Liver (tissue), 9 donors: ENCODE measurements around the gene MTHFD1. TPM values are rescaled to one million over a fixed set of nuclear protein-coding genes. Genes with fewer than 3 reads are reported as not detected.

Source experiments
- DNase-seq: peaks from one replicate; pipeline ENCODE4 v3.0.0-alpha.2; 2017; ENCODE audit warnings: low spot score
- H3K27ac ChIP-seq, 2 donors: one replicate each; pipeline ENCODE4 v1.7.0; 2013; ENCODE audit warnings: inconsistent platforms in 2 of 2, low read length in 2 of 2, control low read depth in 1 of 2, low read depth in 1 of 2, mild to moderate bottlenecking in 1 of 2
- H3K27me3 ChIP-seq, 4 donors: one replicate each; pipeline versions ENCODE4 v1.6.1 to v1.7.0; 2013; ENCODE audit warnings: low read length in 3 of 4, inconsistent platforms in 1 of 4, mild to moderate bottlenecking in 1 of 4, moderate library complexity in 1 of 4; ENCODE audit not compliant: control insufficient read depth in 4 of 4, insufficient read depth in 4 of 4
- H3K36me3 ChIP-seq, 4 donors: one replicate each; pipeline versions ENCODE4 v1.6.1 to v1.7.0; 2013; ENCODE audit warnings: low read length in 3 of 4, mild to moderate bottlenecking in 3 of 4, low read depth in 1 of 4, moderate library complexity in 1 of 4; ENCODE audit not compliant: control insufficient read depth in 4 of 4, insufficient read depth in 3 of 4
- H3K4me1 ChIP-seq, 4 donors: one replicate each; pipeline versions ENCODE4 v1.6.1 to v1.7.0; 2013; ENCODE audit warnings: low read length in 3 of 4, mild to moderate bottlenecking in 3 of 4, moderate library complexity in 1 of 4; ENCODE audit not compliant: control insufficient read depth in 4 of 4, insufficient read depth in 4 of 4
- H3K4me3 ChIP-seq, 3 donors: one replicate each; pipeline versions ENCODE4 v1.6.1 to v1.7.0; 2013; ENCODE audit warnings: low read length in 3 of 3, control low read depth in 1 of 3, low read depth in 1 of 3, mild to moderate bottlenecking in 1 of 3
- H3K9ac ChIP-seq, 2 donors: one replicate each; pipeline ENCODE4 v1.7.0; 2013; ENCODE audit warnings: low read length in 2 of 2, mild to moderate bottlenecking in 2 of 2, moderate library complexity in 2 of 2, control low read depth in 1 of 2, low read depth in 1 of 2
- H3K9me3 ChIP-seq, 4 donors: one replicate each; pipeline versions ENCODE4 v1.6.1 to v1.7.0; 2013; ENCODE audit warnings: low read length in 3 of 4; ENCODE audit not compliant: control insufficient read depth in 4 of 4
- CTCF ChIP-seq: fragments of 150-350 bp; IDR thresholded peaks from 2 replicates; pipeline ENCODE4 v1.5.1; 2017; ENCODE audit warnings: improper control_type of control experiment, low read depth, low read length; ENCODE audit not compliant: missing input control
- FOXA1 ChIP-seq: IDR thresholded peaks from 2 replicates; pipeline ENCODE4 v1.6.1; 2016; ENCODE audit warnings: antibody characterized with exemption
- FOXA2 ChIP-seq: IDR thresholded peaks from 2 replicates; pipeline ENCODE4 v1.6.1; 2016; ENCODE audit warnings: antibody characterized with exemption
- HNF4A ChIP-seq, 2 donors: conservative IDR thresholded peaks; 2 replicates each; pipeline ENCODE4 v1.6.1; 2016; ENCODE audit warnings: antibody characterized with exemption in 2 of 2, mild to moderate bottlenecking in 2 of 2
- HNF4G ChIP-seq: IDR thresholded peaks from 2 replicates; pipeline ENCODE4 v1.6.1; 2016; ENCODE audit warnings: antibody characterized with exemption
- JUND ChIP-seq, 2 donors: IDR thresholded peaks; 2 replicates each; pipeline ENCODE4 v1.6.1; 2016; ENCODE audit warnings: antibody characterized with exemption in 2 of 2
- NR2F2 ChIP-seq: IDR thresholded peaks from 2 replicates; pipeline ENCODE4 v1.6.1; 2016; ENCODE audit warnings: antibody characterized with exemption
- RAD21 ChIP-seq, 2 donors: IDR thresholded peaks; 2 replicates each; pipeline ENCODE4 v1.6.1; 2016; ENCODE audit warnings: antibody characterized with exemption in 2 of 2, mild to moderate bottlenecking in 2 of 2
- REST ChIP-seq: IDR thresholded peaks from 2 replicates; pipeline ENCODE4 v1.6.1; 2016; ENCODE audit warnings: antibody characterized with exemption, mild to moderate bottlenecking
- TAF1 ChIP-seq: conservative IDR thresholded peaks from 2 replicates; pipeline ENCODE4 v1.6.1; 2016; ENCODE audit warnings: antibody characterized with exemption, mild to moderate bottlenecking
- YY1 ChIP-seq: IDR thresholded peaks from 2 replicates; pipeline ENCODE4 v1.6.1; 2016; ENCODE audit warnings: antibody characterized with exemption, mild to moderate bottlenecking
- ZBTB33 ChIP-seq: IDR thresholded peaks from 2 replicates; pipeline ENCODE4 v1.6.1; 2016; ENCODE audit warnings: antibody characterized with exemption
- WGBS: extraction: QIAGEN DNeasy Blood & Tissue Kit; methylation state at CpG from one replicate; pipeline ENCODE4 v1.1.7; 2013; 5-methylcytosine and 5-hydroxymethylcytosine counted together
- polyA plus RNA-seq, 2 donors: library from polyadenylated mRNA; stranded (reverse) in 1 of 2; unstranded in 1 of 2; fragments of 200-250 nt in 1 of 2; fragments of >200 nt in 1 of 2; fragmentation: Nextera tagmentation in 1 of 2; extraction: Ambion mirVana in 1 of 2; gene quantifications; one replicate each; pipeline versions ENCODE4 v1.2.1 to v1.2.3, GENCODE V29; 2013 to 2015
- total RNA-seq, 2 donors: library from RNA; depleted of rRNA; stranded (reverse); fragments of >200 nt; gene quantifications; one replicate each; pipeline ENCODE4 v1.2.3, GENCODE V29; 2014
- donor health status: healthy.
- donor health status: healthy.
- donor health status: healthy.
- donor health status: healthy.
- donor health status: healthy.

MTHFD1 gene
- total and polyA plus RNA-seq, 4 donors, result 43.8 to 203 (median 122) TPM

- Histone ChIP-seq H3K4me3 (no peak overlapping the region), H3K9me3 (no peaks in the 10 kb centered on the region), H3K27me3 (no peaks in the 10 kb centered on the region), H3K4me1 (no peaks in the 10 kb centered on the region), H3K9ac (no peak overlapping the region), H3K27ac (no peak overlapping the region), H3K36me3 (peaks cover 0 to 1% (median 0%) of the 10 kb centered on the region in 4 donors)
- TF ChIP-seq NR2F2 (no peak), CTCF (no peak), ZBTB33 (no peak), HNF4A (conservative IDR thresholded peaks at IDR 0.05) (no peak), FOXA2 (no peak), REST (no peak), FOXA1 (no peak), YY1 (no peak), TAF1 (no peak), HNF4G (no peak)
- WGBS, result 63% methylated on average over 2 of the region's 2 CpGs
- no peak for DNase-seq
Observed at GRCh38 chr14:64474041-64474440, 85.9 kb downstream of the MTHFD1 start.

- no peak for TF ChIP-seq FOXA2
- no peak for TF ChIP-seq HNF4G
- TF ChIP-seq RAD21 (IDR thresholded peaks at IDR 0.05), result no peak
- TF ChIP-seq JUND (IDR thresholded peaks at IDR 0.05), result no peak
- no peak for TF ChIP-seq YY1
- Histone ChIP-seq H3K9me3 (no peaks in the 10 kb centered on the region), H3K36me3 (peaks cover 0 to 1% (median 0%) of the 10 kb centered on the region in 4 donors), H3K4me1 (no peaks in the 10 kb centered on the region), H3K27me3 (no peaks in the 10 kb centered on the region), H3K4me3 (no peak overlapping the region), H3K9ac (no peak overlapping the region), H3K27ac (no peak overlapping the region)
- 80% methylated on average over 4 of the region's 4 CpGs for WGBS
- DNase-seq, result no peak
Observed at GRCh38 chr14:64474698-64475097, 86.5 kb downstream of the MTHFD1 start.
